Neural progenitor cell (in vitro differentiated cells): ENCODE data around the gene KLHDC3. TPM values are rescaled to one million over a fixed set of nuclear protein-coding genes. Genes with fewer than 3 reads are reported as not detected.

Experiments used
- DNase-seq: peaks from one replicate; pipeline ENCODE4 v3.0.0-alpha.2; 2016; ENCODE audit warnings: low spot score
- H2AFZ ChIP-seq: fragments of 200-600 bp; sonication (generic); replicated peaks from 2 replicates; pipeline ENCODE4 v1.6.1; 2016; ENCODE audit warnings: antibody characterized with exemption
- H3F3A ChIP-seq: fragments of 200-600 bp; sonication (generic); 2 replicates; pipeline ENCODE4 v1.6.1; 2016; ENCODE audit warnings: antibody characterized with exemption, low read depth
- H3K27ac ChIP-seq: fragments of 200-600 bp; sonication (generic); 2 replicates; pipeline ENCODE4 v1.5.1; 2016; ENCODE audit warnings: mild to moderate bottlenecking
- H3K27me3 ChIP-seq: fragments of 200-600 bp; sonication (generic); 2 replicates; pipeline ENCODE4 v1.6.1; 2016; ENCODE audit warnings: mild to moderate bottlenecking, moderate library complexity
- H3K36me3 ChIP-seq: fragments of 200-600 bp; sonication (generic); 2 replicates; pipeline ENCODE4 v1.5.1; 2016
- H3K4me1 ChIP-seq: fragments of 200-600 bp; sonication (generic); 2 replicates; pipeline ENCODE4 v1.6.1; 2016; ENCODE audit warnings: mixed run types
- H3K4me2 ChIP-seq: fragments of 200-600 bp; sonication (generic); 2 replicates; pipeline ENCODE4 v1.6.1; 2016
- H3K4me3 ChIP-seq: fragments of 200-600 bp; sonication (generic); 2 replicates; pipeline ENCODE4 v1.5.1; 2016
- H3K79me2 ChIP-seq: fragments of 200-600 bp; sonication (generic); 2 replicates; pipeline ENCODE4 v1.6.1; 2016; ENCODE audit warnings: low read depth
- H3K9ac ChIP-seq: fragments of 200-600 bp; sonication (generic); 2 replicates; pipeline ENCODE4 v1.6.1; 2016
- H3K9me3 ChIP-seq: fragments of 200-600 bp; sonication (generic); 2 replicates; pipeline ENCODE4 v1.5.1; 2016; ENCODE audit warnings: low read depth
- H4K20me1 ChIP-seq: fragments of 200-600 bp; sonication (generic); 2 replicates; pipeline ENCODE4 v1.6.1; 2016; ENCODE audit warnings: low read depth
- H3K27ac Mint-ChIP-seq: 3 replicates; pipeline ENCODE4 v1.8.0; 2021; ENCODE audit warnings: mixed read lengths
- H3K27me3 Mint-ChIP-seq: 2 replicates; pipeline ENCODE4 v1.8.0; 2022; ENCODE audit warnings: low read depth, mild to moderate bottlenecking, inconsistent platforms, moderate library complexity, mixed read lengths; ENCODE audit not compliant: insufficient read depth
- H3K36me3 Mint-ChIP-seq: 3 replicates; pipeline ENCODE4 v1.8.0; 2021; ENCODE audit warnings: mixed read lengths
- H3K4me1 Mint-ChIP-seq: 3 replicates; pipeline ENCODE4 v1.8.0; 2021; ENCODE audit warnings: mixed read lengths
- H3K4me3 Mint-ChIP-seq: 3 replicates; pipeline ENCODE4 v1.8.0; 2021; ENCODE audit warnings: mild to moderate bottlenecking, moderate library complexity, mixed read lengths
- H3K9me3 Mint-ChIP-seq: 3 replicates; pipeline ENCODE4 v1.8.0; 2020; ENCODE audit warnings: mixed read lengths
- EZH2 ChIP-seq: fragments of 200-600 bp; sonication (generic); IDR thresholded peaks from 2 replicates; pipeline ENCODE4 v1.6.1; 2017; ENCODE audit warnings: antibody characterized with exemption, mild to moderate bottlenecking, moderate library complexity
- EZH2phosphoT487 ChIP-seq: fragments of 200-600 bp; sonication (generic); IDR thresholded peaks from 2 replicates; pipeline ENCODE4 v1.6.1; 2017; ENCODE audit warnings: antibody characterized with exemption
- total RNA-seq: library from RNA; depleted of rRNA; stranded (reverse); fragments of >200 nt; gene quantifications from 2 replicates; pipeline ENCODE4 v1.2.3, GENCODE V29; 2015; ENCODE audit warnings: low replicate concordance
- TF ChIP-seq, protein P1 (sequence below): fragments of 200-600 bp; sonication (generic); IDR thresholded peaks from 2 replicates; pipeline ENCODE4 v1.5.1; 2017; ENCODE audit warnings: antibody characterized with exemption, mild to moderate bottlenecking

KLHDC3 gene
- total RNA-seq, 1 donor from 2014 or later: 122 TPM

DNA sequence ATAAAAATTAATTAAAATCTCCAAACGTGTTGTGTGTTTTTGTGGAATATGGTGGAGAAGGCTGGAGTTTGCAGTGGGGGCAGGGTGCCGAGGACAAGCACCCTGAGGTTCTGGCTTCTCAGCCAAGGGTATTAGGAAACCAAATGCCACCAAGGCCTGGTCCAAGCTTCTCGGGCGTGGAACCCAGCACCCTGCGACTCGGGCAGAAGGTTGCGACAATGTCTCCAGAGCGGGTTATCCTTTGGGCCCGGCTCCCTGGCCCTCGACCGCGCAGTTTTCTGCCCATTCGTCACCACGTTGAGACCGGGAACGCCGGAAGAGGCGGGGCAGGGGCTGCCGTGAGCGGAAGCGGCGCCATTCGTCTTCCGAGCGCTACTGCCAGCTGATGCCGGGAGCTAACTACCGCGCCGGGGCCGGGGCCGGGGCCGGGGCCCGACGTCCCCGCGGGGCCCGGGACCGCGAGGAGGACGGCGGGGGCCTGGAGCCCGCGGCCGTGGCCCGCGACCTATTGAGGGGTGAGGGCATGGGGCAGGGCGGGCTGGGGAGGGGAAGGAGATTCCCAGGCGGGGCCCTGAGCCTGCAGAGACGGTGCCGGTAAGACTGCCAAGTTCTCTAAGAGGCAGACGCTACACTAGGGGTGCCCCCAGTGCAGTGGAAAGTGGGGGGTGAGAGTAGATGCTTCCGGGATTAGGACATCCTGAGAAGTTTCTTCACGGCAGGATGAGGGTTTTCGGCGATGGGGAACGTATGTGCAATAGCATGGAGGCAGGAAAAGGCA lies 7.4 kb downstream of the KLHDC3 start, which contains the start of gene RRP36:
Gene RRP36 (plus strand): TSS at position 354 of the 778 bp plus-strand sequence. CDS start 32 bp downstream, at position 386.
- peaks cover 7% of the 10 kb centered on the region for H4K20me1 ChIP-seq
- no peak for TF ChIP-seq EZH2
- Mint-ChIP-seq H3K4me1 (peaks cover 5% of the 10 kb centered on the region), H3K36me3 (peaks cover 8% of the 10 kb centered on the region), H3K27me3 (peaks cover 7% of the 10 kb centered on the region), H3K9me3 (no peaks in the 10 kb centered on the region), H3K4me3 (peak within 1 kb of the TSS; percentile 99), H3K27ac (peak within 1 kb of the TSS; percentile 69)
- H3K4me1 ChIP-seq: peaks cover 4% of the 10 kb centered on the region
- no peaks in the 10 kb centered on the region for H3K9me3 ChIP-seq
- H3F3A ChIP-seq: peaks cover 31% of the 10 kb centered on the region
- no peaks in the 10 kb centered on the region for H3K27me3 ChIP-seq
- peaks cover 50% of the 10 kb centered on the region for H3K79me2 ChIP-seq
- DNase-seq: peak; percentile 86
- H2AFZ ChIP-seq: peak within 1 kb of the TSS; percentile 45
- no peaks in the 10 kb centered on the region for H3K36me3 ChIP-seq
- H3K27ac ChIP-seq: peak within 1 kb of the TSS; percentile 57
- peak within 1 kb of the TSS; percentile 76 for H3K9ac ChIP-seq
- peak within 1 kb of the TSS; percentile 84 for H3K4me2 ChIP-seq
- peak within 1 kb of the TSS; percentile 91 for H3K4me3 ChIP-seq

DNA sequence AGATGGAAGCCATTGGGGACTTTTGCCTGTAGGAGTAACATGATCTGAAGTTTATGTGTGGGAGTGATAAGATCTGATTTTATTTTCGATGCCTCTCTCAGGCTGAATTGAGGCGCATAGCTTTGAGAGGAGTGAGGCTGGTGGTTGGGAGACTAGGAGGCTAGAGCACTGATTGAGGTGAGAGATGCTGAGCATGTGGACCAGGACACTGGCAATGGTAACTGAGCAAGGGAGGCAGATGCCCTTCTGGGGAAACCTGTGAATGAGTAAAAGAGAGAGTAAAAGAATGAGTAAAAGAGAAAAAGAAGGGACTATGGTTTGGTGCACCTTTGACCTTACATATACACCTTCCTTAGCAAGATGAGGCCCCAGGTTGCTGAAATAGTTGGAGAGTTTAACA lies 10.4 kb downstream of the KLHDC3 start:
- Histone ChIP-seq H2AFZ (no peak overlapping the region), H3K36me3 (peaks cover 1% of the 10 kb centered on the region), H3K4me1 (peaks cover 4% of the 10 kb centered on the region), H3K4me3 (no peak overlapping the region), H3K27me3 (no peaks in the 10 kb centered on the region), H4K20me1 (peaks cover 7% of the 10 kb centered on the region), H3K9ac (no peak overlapping the region), H3F3A (peaks cover 31% of the 10 kb centered on the region), H3K9me3 (no peaks in the 10 kb centered on the region), H3K27ac (no peak overlapping the region), H3K4me2 (no peak overlapping the region), H3K79me2 (peaks cover 36% of the 10 kb centered on the region)
- Mint-ChIP-seq H3K4me1 (peaks cover 5% of the 10 kb centered on the region), H3K27ac (no peak overlapping the region), H3K9me3 (no peaks in the 10 kb centered on the region), H3K27me3 (peaks cover 7% of the 10 kb centered on the region), H3K36me3 (peaks cover 18% of the 10 kb centered on the region), H3K4me3 (peak overlapping the region; percentile 1)
- no peak for TF ChIP-seq EZH2phosphoT487
- TF ChIP-seq, protein P1, sequence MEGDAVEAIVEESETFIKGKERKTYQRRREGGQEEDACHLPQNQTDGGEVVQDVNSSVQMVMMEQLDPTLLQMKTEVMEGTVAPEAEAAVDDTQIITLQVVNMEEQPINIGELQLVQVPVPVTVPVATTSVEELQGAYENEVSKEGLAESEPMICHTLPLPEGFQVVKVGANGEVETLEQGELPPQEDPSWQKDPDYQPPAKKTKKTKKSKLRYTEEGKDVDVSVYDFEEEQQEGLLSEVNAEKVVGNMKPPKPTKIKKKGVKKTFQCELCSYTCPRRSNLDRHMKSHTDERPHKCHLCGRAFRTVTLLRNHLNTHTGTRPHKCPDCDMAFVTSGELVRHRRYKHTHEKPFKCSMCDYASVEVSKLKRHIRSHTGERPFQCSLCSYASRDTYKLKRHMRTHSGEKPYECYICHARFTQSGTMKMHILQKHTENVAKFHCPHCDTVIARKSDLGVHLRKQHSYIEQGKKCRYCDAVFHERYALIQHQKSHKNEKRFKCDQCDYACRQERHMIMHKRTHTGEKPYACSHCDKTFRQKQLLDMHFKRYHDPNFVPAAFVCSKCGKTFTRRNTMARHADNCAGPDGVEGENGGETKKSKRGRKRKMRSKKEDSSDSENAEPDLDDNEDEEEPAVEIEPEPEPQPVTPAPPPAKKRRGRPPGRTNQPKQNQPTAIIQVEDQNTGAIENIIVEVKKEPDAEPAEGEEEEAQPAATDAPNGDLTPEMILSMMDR: no peak
- TF ChIP-seq EZH2: no peak
- no peak for DNase-seq

DNA sequence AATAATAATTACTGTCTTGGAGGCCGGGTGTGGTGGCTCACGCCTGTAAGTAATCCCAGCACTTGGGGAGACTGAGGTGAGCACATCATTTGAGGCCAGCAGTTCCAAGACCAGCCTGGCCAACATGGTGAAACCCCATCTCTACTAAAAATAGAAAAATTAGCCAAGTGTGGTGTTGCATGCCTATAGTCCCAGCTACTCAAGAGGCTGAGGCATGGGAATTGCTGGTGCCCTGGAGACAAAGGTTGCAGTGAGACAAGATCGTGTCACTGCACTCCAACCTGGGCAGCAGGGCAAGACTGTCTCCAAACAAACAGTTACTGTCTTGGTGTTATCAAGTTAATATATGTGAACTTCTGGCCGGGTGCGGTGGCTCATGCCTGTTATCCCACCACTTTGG lies 12.3 kb downstream of the KLHDC3 start:
- DNase-seq: no peak
- H3K27ac ChIP-seq: no peak overlapping the region
- H3K4me1 Mint-ChIP-seq: peaks cover 2% of the 10 kb centered on the region
- H3K9ac ChIP-seq: no peak overlapping the region
- peaks cover 7% of the 10 kb centered on the region for H3K36me3 ChIP-seq
- H3K36me3 Mint-ChIP-seq: peaks cover 25% of the 10 kb centered on the region
- H3K9me3 ChIP-seq: no peaks in the 10 kb centered on the region
- TF ChIP-seq EZH2phosphoT487: no peak
- TF ChIP-seq, protein P1: no peak
- no peak for TF ChIP-seq EZH2
- peaks cover 7% of the 10 kb centered on the region for H4K20me1 ChIP-seq
- peaks cover 17% of the 10 kb centered on the region for H3F3A ChIP-seq
- no peak overlapping the region for H2AFZ ChIP-seq
- H3K79me2 ChIP-seq: peaks cover 36% of the 10 kb centered on the region
- H3K27ac Mint-ChIP-seq: no peak overlapping the region
- H3K4me3 ChIP-seq: no peak overlapping the region
- H3K4me2 ChIP-seq: no peak overlapping the region
- H3K9me3 Mint-ChIP-seq: no peaks in the 10 kb centered on the region
- no peaks in the 10 kb centered on the region for H3K27me3 Mint-ChIP-seq
- no peak overlapping the region for H3K4me3 Mint-ChIP-seq
- no peaks in the 10 kb centered on the region for H3K27me3 ChIP-seq
- no peaks in the 10 kb centered on the region for H3K4me1 ChIP-seq

DNA sequence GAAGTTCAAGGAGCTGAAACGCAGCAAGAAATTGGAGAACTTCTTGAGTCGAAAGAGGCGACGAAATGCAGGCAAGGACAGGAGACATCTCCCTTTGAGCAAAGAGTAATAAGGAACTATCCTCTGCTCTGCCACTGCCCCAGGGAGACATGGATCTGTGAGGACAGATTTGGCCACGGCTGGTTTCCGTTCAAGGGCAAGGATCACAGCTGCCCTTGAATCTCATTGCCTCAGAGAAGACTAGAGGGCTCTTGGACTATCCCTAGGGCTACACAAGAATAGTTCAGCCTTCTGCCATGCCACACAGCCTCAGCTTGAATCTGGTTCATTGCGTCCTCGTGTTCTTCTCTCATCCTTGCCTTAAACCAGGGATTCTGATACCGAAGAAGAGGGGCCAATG lies 15.1 kb downstream of the KLHDC3 start:
- no peak overlapping the region for H3K9ac ChIP-seq
- no peaks in the 10 kb centered on the region for H3K9me3 ChIP-seq
- TF ChIP-seq EZH2phosphoT487 (no peak), EZH2 (no peak)
- TF ChIP-seq, protein P1: no peak
- H3K4me1 ChIP-seq: no peaks in the 10 kb centered on the region
- Mint-ChIP-seq H3K9me3 (no peaks in the 10 kb centered on the region), H3K4me1 (no peaks in the 10 kb centered on the region), H3K27ac (no peak overlapping the region), H3K36me3 (peaks cover 34% of the 10 kb centered on the region), H3K27me3 (no peaks in the 10 kb centered on the region), H3K4me3 (no peak overlapping the region)
- DNase-seq: no peak
- no peak overlapping the region for H3K4me2 ChIP-seq
- no peak overlapping the region for H2AFZ ChIP-seq
- H4K20me1 ChIP-seq: peaks cover 3% of the 10 kb centered on the region
- H3K4me3 ChIP-seq: no peak overlapping the region
- H3K27me3 ChIP-seq: no peaks in the 10 kb centered on the region
- H3K79me2 ChIP-seq: peaks cover 10% of the 10 kb centered on the region
- H3K36me3 ChIP-seq: peaks cover 7% of the 10 kb centered on the region
- peaks cover 27% of the 10 kb centered on the region for H3F3A ChIP-seq
- no peak overlapping the region for H3K27ac ChIP-seq
